C4-2B (cell line): ENCODE data around the gene CMIP.

ENCODE experiments used
- CTCF ChIP-seq: fragments of 450-650 bp; conservative IDR thresholded peaks from 2 replicates; pipeline ENCODE4 v1.5.1; 2017; ENCODE audit warnings: mild to moderate bottlenecking
- ZFX ChIP-seq: fragments of 450-650 bp; IDR thresholded peaks from 2 replicates; pipeline ENCODE4 v1.6.1; 2017

DNA sequence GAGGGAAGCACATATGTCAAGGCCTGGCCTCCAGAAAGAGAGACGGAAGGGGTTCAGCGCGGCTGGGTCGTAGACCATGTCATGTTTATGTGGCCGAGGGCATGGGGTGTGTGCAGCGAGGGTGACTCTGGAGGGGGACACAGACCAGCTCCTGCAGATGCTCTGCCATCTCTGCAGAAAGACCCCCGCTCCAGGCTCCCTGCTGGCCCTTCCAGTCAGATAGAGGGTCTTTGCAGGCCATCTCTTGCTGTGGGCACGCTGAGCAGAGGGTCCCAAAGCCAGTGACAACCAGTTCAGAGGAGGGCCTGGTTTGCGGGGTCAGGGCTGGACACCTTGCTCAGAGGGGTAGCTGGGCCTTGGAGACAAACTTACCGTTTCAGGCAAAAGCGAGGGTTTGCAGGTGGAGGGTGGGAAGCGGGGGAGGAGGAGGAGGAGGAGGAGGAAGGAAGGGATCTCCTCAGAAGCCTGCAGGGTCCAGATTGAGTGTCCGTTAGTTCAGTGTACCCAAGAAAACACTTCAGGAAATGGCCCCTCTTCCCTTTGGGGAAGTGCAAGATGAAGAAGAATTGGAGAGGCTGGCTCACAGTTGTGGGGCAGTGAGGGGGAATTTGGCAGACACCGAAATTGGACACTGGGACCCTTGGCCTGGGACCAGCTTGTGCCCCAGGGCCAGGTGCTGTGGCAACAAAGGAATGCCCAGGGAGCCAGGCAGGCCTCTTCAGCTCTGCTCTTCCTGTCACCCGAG, 102.8 kb downstream of the CMIP start:
- TF ChIP-seq CTCF, result no peak
- no peak for TF ChIP-seq ZFX
